ENCODE measurements around the gene PFKFB2. TPM values are rescaled to one million over a fixed set of nuclear protein-coding genes. Genes with fewer than 3 reads are reported as not detected.

Gene PFKFB2
- total and polyA plus RNA-seq, 4 experiments from 2014 or later, result 0.40 to 1.9 (median 1.1) TPM

- intact Hi-C loops (cut with micrococcal nuclease), result loop anchor here (5.0 kb wide), 1 partner anchor 67 kb away; no protein-coding TSS in a partner anchor
- DNase-seq, result no peak
- ChIA-PET CTCF (ENCODE audit: partially characterized antibody) (no interaction called here), POLR2A (ENCODE audit: partially characterized antibody) (no interaction called here)
- peaks cover 0 to 2% (median 1%) of the 10 kb centered on the region in 4 donors for H3K4me1 Mint-ChIP-seq
- no peaks in the 10 kb centered on the region for H3K36me3 ChIP-seq (ENCODE audit: insufficient read depth, low read length)
- H3K4me3 Mint-ChIP-seq, result no peak overlapping the region
- H3K36me3 Mint-ChIP-seq, result no peaks in the 10 kb centered on the region
- no peaks in the 10 kb centered on the region for H3K27me3 ChIP-seq (ENCODE audit: insufficient read depth, low read length)
- no peak overlapping the region for H3K4me3 ChIP-seq (ENCODE audit: low read length in 2 of 2)
- peaks cover 27% of the 10 kb centered on the region in 2 donors for H3K27me3 Mint-ChIP-seq
- H3K27ac ChIP-seq (ENCODE audit: low read depth, low read length), result no peak overlapping the region
- H3K9me3 Mint-ChIP-seq, result no peaks in the 10 kb centered on the region
- H3K9me3 ChIP-seq (ENCODE audit: control insufficient read depth in 1 of 2, low read length in 2 of 2), result no peaks in the 10 kb centered on the region
- H3K27ac Mint-ChIP-seq, result no peak overlapping the region
- H3K4me1 ChIP-seq (ENCODE audit: insufficient read depth, low read length), result no peaks in the 10 kb centered on the region
These were observed 43.1 kb upstream of the PFKFB2 start for GRCh38 chr1:207009945-207010344.

DNA sequence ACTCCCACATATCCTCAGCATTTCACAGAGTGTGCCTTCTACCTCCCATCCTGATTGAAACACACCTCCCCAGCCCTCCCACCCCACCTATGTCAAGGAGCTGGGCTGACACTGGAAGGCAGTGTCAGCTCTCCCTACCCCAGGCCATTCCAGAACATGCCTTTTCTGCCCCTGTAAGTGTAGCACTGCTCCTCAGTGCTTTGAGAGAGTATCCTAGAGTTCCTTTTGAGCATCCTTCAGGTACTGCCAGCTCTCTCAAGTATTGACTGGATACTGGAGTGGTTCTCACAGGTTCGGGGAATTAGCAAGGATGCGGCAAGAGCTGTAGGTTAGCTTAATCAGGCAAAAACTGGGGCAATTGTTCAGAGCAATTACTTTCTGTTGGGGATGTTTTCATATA, 42.3 kb upstream of the PFKFB2 start:
- H3K27me3 Mint-ChIP-seq, result peaks cover 27 to 28% of the 10 kb centered on the region in 2 donors
- no peaks in the 10 kb centered on the region for H3K27me3 ChIP-seq (ENCODE audit: insufficient read depth, low read length)
- H3K36me3 ChIP-seq (ENCODE audit: insufficient read depth, low read length), result no peaks in the 10 kb centered on the region
- no peaks in the 10 kb centered on the region for H3K4me1 Mint-ChIP-seq
- intact Hi-C loops (cut with micrococcal nuclease), result no loop called here
- H3K9me3 Mint-ChIP-seq, result no peaks in the 10 kb centered on the region
- ChIA-PET POLR2A (ENCODE audit: partially characterized antibody) (no interaction called here), CTCF (ENCODE audit: partially characterized antibody) (interaction anchor here (1.2 kb wide), 1 partner anchor 10 kb away, joined by 3 read pairs; no protein-coding TSS in a partner anchor)
- H3K27ac ChIP-seq (ENCODE audit: low read depth, low read length), result no peak overlapping the region
- no peak overlapping the region for H3K4me3 ChIP-seq (ENCODE audit: low read length in 2 of 2)
- DNase-seq, result no peak
- no peak overlapping the region for H3K4me3 Mint-ChIP-seq
- H3K4me1 ChIP-seq (ENCODE audit: insufficient read depth, low read length), result no peaks in the 10 kb centered on the region
- no peak overlapping the region for H3K27ac Mint-ChIP-seq
- no peaks in the 10 kb centered on the region for H3K9me3 ChIP-seq (ENCODE audit: control insufficient read depth in 1 of 2, low read length in 2 of 2)
- H3K36me3 Mint-ChIP-seq, result no peaks in the 10 kb centered on the region

DNA sequence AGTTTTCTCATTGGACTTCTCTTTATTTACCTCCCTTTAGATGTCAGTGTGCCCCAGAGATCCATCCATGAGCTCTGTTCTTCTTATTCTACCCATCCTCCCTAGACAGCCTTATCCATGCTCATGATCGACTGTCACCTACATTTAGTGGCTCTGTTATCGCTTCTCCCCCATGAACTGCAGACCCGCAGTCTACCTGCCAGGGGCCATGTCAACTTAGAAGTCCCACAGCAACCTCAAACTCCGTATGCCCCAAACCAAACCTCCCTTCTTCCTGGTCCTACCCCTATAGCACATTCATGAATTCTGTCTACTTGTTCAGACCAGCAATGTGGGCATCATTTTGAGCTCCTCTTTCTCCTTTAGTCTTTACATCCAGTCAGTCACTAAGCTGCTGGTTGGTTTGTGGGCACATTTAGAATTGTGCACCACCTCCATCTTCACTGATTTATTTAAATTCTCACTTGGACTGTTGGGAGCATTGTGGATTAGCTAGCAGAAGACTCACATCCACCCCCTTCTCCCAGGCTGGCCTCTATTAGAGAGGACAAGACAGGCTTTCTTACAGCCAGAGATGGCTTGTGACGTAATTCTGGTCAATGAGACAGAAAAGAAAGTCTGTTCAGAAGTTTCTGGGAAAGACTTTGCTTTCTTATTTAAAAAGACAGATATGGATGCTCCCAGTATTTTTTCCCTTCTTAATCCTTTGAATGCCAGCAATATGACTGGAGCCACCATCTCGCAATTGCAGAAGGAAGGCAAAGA, 39.6 kb upstream of the PFKFB2 start:
- DNase-seq, result no peak
- Histone ChIP-seq H3K9me3 (ENCODE audit: control insufficient read depth in 1 of 2, low read length in 2 of 2) (no peaks in the 10 kb centered on the region), H3K4me3 (ENCODE audit: low read length in 2 of 2) (no peak overlapping the region), H3K27me3 (ENCODE audit: insufficient read depth, low read length) (no peaks in the 10 kb centered on the region), H3K4me1 (ENCODE audit: insufficient read depth, low read length) (no peaks in the 10 kb centered on the region), H3K36me3 (ENCODE audit: insufficient read depth, low read length) (no peaks in the 10 kb centered on the region), H3K27ac (ENCODE audit: low read depth, low read length) (no peak overlapping the region)
- H3K9me3 Mint-ChIP-seq, result no peaks in the 10 kb centered on the region
- no peaks in the 10 kb centered on the region for H3K4me1 Mint-ChIP-seq
- H3K27ac Mint-ChIP-seq, result no peak overlapping the region
- peaks cover 24 to 27% of the 10 kb centered on the region in 2 donors for H3K27me3 Mint-ChIP-seq
- ChIA-PET CTCF (ENCODE audit: partially characterized antibody) (interaction anchor here (2.1 kb wide), 1 partner anchor 9 kb away, joined by 10 read pairs; no protein-coding TSS in a partner anchor), POLR2A (ENCODE audit: partially characterized antibody) (no interaction called here)
- H3K36me3 Mint-ChIP-seq, result no peaks in the 10 kb centered on the region
- intact Hi-C loops (cut with micrococcal nuclease), result no loop called here
- no peak overlapping the region for H3K4me3 Mint-ChIP-seq

GRCh38 chr1:207014728-207015127, 38.3 kb upstream of the PFKFB2 start:
- POLR2A ChIA-PET (ENCODE audit: partially characterized antibody), result no interaction called here
- Histone ChIP-seq H3K4me1 (ENCODE audit: insufficient read depth, low read length) (peaks cover 2% of the 10 kb centered on the region), H3K9me3 (ENCODE audit: control insufficient read depth in 1 of 2, low read length in 2 of 2) (no peaks in the 10 kb centered on the region), H3K36me3 (ENCODE audit: insufficient read depth, low read length) (no peaks in the 10 kb centered on the region), H3K27ac (ENCODE audit: low read depth, low read length) (no peak overlapping the region), H3K27me3 (ENCODE audit: insufficient read depth, low read length) (no peaks in the 10 kb centered on the region), H3K4me3 (ENCODE audit: low read length in 2 of 2) (no peak overlapping the region)
- H3K27ac Mint-ChIP-seq, result no peak overlapping the region
- intact Hi-C loops (cut with micrococcal nuclease), result no loop called here
- H3K27me3 Mint-ChIP-seq, result peaks cover 30 to 32% of the 10 kb centered on the region in 2 donors
- H3K9me3 Mint-ChIP-seq, result no peaks in the 10 kb centered on the region
- no peaks in the 10 kb centered on the region for H3K36me3 Mint-ChIP-seq
- DNase-seq, result no peak
- CTCF ChIA-PET (ENCODE audit: partially characterized antibody), result interaction anchor here (0.6 to 2.1 kb wide), 2 partner anchors 10 to 95 kb away, joined by 3 to 10 read pairs; no protein-coding TSS in a partner anchor
- no peaks in the 10 kb centered on the region for H3K4me1 Mint-ChIP-seq
- no peak overlapping the region for H3K4me3 Mint-ChIP-seq

DNA sequence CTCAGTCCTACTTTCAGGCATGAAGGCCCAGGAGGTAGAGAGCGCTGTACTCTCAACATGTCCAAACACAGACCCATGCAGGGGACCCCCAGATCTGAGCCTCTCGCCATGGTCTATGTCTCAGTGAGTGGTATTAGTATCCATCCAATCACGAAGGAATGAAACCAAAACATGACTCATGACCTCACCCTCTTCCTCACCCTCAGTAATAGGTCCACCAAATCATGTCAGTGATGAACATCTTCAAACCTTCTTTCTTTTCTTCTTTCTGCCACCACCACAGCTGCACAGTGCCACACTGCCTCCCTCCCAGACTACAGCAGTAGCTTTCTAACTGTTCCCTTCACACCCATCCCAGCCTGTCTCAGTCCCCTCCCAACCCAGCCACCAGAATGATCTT, 37.3 kb upstream of the PFKFB2 start:
- H3K4me1 Mint-ChIP-seq, result no peaks in the 10 kb centered on the region
- no peak for DNase-seq
- H3K4me3 Mint-ChIP-seq, result no peak overlapping the region
- CTCF ChIA-PET (ENCODE audit: partially characterized antibody), result no interaction called here
- intact Hi-C loops (cut with micrococcal nuclease), result no loop called here
- H3K4me1 ChIP-seq (ENCODE audit: insufficient read depth, low read length), result peaks cover 5% of the 10 kb centered on the region
- no peaks in the 10 kb centered on the region for H3K9me3 ChIP-seq (ENCODE audit: control insufficient read depth in 1 of 2, low read length in 2 of 2)
- H3K27ac Mint-ChIP-seq, result no peak overlapping the region
- no peaks in the 10 kb centered on the region for H3K9me3 Mint-ChIP-seq
- H3K4me3 ChIP-seq (ENCODE audit: low read length in 2 of 2), result no peak overlapping the region
- POLR2A ChIA-PET (ENCODE audit: partially characterized antibody), result no interaction called here
- H3K36me3 Mint-ChIP-seq, result no peaks in the 10 kb centered on the region
- peaks cover 28 to 34% of the 10 kb centered on the region in 2 donors for H3K27me3 Mint-ChIP-seq
- no peak overlapping the region for H3K27ac ChIP-seq (ENCODE audit: low read depth, low read length)
- no peaks in the 10 kb centered on the region for H3K27me3 ChIP-seq (ENCODE audit: insufficient read depth, low read length)
- H3K36me3 ChIP-seq (ENCODE audit: insufficient read depth, low read length), result no peaks in the 10 kb centered on the region

GRCh38 chr1:207017615-207018559, 35.2 kb upstream of the PFKFB2 start:
- DNase-seq, result no peak
- no peak overlapping the region for H3K27ac ChIP-seq (ENCODE audit: low read depth, low read length)
- Mint-ChIP-seq H3K4me1 (no peaks in the 10 kb centered on the region), H3K27ac (no peak overlapping the region), H3K27me3 (peaks cover 19 to 34% of the 10 kb centered on the region in 2 donors), H3K4me3 (no peak overlapping the region), H3K36me3 (no peaks in the 10 kb centered on the region), H3K9me3 (no peaks in the 10 kb centered on the region)
- no peaks in the 10 kb centered on the region for H3K9me3 ChIP-seq (ENCODE audit: control insufficient read depth in 1 of 2, low read length in 2 of 2)
- H3K4me1 ChIP-seq (ENCODE audit: insufficient read depth, low read length), result peaks cover 5% of the 10 kb centered on the region
- intact Hi-C loops (cut with micrococcal nuclease), result no loop called here
- H3K27me3 ChIP-seq (ENCODE audit: insufficient read depth, low read length), result no peaks in the 10 kb centered on the region
- H3K36me3 ChIP-seq (ENCODE audit: insufficient read depth, low read length), result no peaks in the 10 kb centered on the region
- H3K4me3 ChIP-seq (ENCODE audit: low read length in 2 of 2), result no peak overlapping the region
- ChIA-PET CTCF (ENCODE audit: partially characterized antibody) (interaction anchor here (1.0 to 1.1 kb wide), 2 partner anchors 12 to 14 kb away, joined by 3 to 6 read pairs; no protein-coding TSS in a partner anchor), POLR2A (ENCODE audit: partially characterized antibody) (interaction anchor here (0.8 kb wide), 1 partner anchor 11 kb away, joined by 3 read pairs; no protein-coding TSS in a partner anchor)

DNA sequence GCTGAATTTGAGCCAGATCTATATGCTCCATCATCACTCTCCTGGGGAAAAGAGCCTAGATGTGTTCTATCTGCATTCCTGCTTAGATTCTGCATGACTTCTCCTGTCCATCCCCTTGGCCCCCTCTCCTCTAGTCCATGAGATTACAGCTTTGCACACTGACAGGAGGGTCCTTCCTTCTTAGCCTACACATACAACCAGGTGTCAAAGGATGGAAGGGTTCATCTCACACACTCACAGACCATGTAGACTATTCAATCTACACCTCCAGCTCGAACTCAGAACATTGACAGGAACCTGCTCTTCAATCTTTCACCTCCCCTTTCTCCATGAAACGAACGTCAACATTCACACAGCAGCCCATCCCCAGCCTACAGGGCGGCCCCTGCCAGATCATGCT, 34.4 kb upstream of the PFKFB2 start:
- no peaks in the 10 kb centered on the region for H3K27me3 ChIP-seq (ENCODE audit: insufficient read depth, low read length)
- no peaks in the 10 kb centered on the region for H3K9me3 Mint-ChIP-seq
- H3K4me1 ChIP-seq (ENCODE audit: insufficient read depth, low read length), result peaks cover 5% of the 10 kb centered on the region
- no peaks in the 10 kb centered on the region for H3K9me3 ChIP-seq (ENCODE audit: control insufficient read depth in 1 of 2, low read length in 2 of 2)
- POLR2A ChIA-PET (ENCODE audit: partially characterized antibody), result interaction anchor here (0.5 to 0.8 kb wide), 2 partner anchors 12 to 559 kb away, joined by 3 read pairs; no protein-coding TSS in a partner anchor
- H3K36me3 Mint-ChIP-seq, result no peaks in the 10 kb centered on the region
- H3K4me3 ChIP-seq (ENCODE audit: low read length in 2 of 2), result no peak overlapping the region
- H3K4me3 Mint-ChIP-seq, result no peak overlapping the region
- H3K27ac ChIP-seq (ENCODE audit: low read depth, low read length), result no peak overlapping the region
- CTCF ChIA-PET (ENCODE audit: partially characterized antibody), result interaction anchor here (1.0 to 1.1 kb wide), 2 partner anchors 13 to 14 kb away, joined by 3 to 6 read pairs; no protein-coding TSS in a partner anchor
- DNase-seq, result no peak
- no peaks in the 10 kb centered on the region for H3K36me3 ChIP-seq (ENCODE audit: insufficient read depth, low read length)
- intact Hi-C loops (cut with micrococcal nuclease), result no loop called here
- H3K27ac Mint-ChIP-seq, result no peak overlapping the region
- no peaks in the 10 kb centered on the region for H3K4me1 Mint-ChIP-seq
- H3K27me3 Mint-ChIP-seq, result peaks cover 18 to 35% of the 10 kb centered on the region in 2 donors
